Endothelial cell of umbilical vein (primary cell): ENCODE data around the gene ADAP2. TPM values are rescaled to one million over a fixed set of nuclear protein-coding genes. Genes with fewer than 3 reads are reported as not detected.

ENCODE experiments used
- BruUV-seq: library from RNA; stranded (reverse); fragments of 400-500 nt; replicated peaks from 2 replicates; lab custom pipeline; 2021; lab: Mats Ljungman, UMichigan
- CTCF ChIA-PET: fragments of 300-600, 350-600 bp; sonication (Branson Sonifier 250); formaldehyde crosslinking; loops from one replicate; lab custom pipeline; 2021; ENCODE audit warnings: antibody characterized with exemption, inconsistent platforms; lab: Charles Lee
- POLR2A ChIA-PET: fragments of 300-600, 350-600 bp; sonication (Branson Sonifier 250); formaldehyde crosslinking; loops from one replicate; lab custom pipeline; 2021; ENCODE audit warnings: antibody characterized with exemption, inconsistent platforms; lab: Charles Lee
- DNase-seq: peaks from one replicate; pipeline ENCODE4 v3.0.0-alpha.2; 2011; ENCODE audit warnings: low read depth, low spot score
- FAIRE-seq: peaks from 2 replicates; lab custom pipeline; 2011; peaks lifted over from hg19 to GRCh38; lab: Jason Lieb, UNC
- H2AFZ ChIP-seq: 2 replicates; pipeline ENCODE4 v1.6.0; 2012; ENCODE audit warnings: low read depth, low read length, control low read depth, inconsistent platforms
- H3K27ac ChIP-seq: 2 replicates; pipeline ENCODE4 v1.5.1; 2011; ENCODE audit warnings: low read depth, mild to moderate bottlenecking, control low read depth, low read length, moderate library complexity; ENCODE audit not compliant: insufficient read depth
- H3K27me3 ChIP-seq, 2 experiments: 2 replicates each; pipeline versions ENCODE4 v1.6.0 to v1.6.1; 2011; ENCODE audit warnings: low read length in 2 of 2, mixed read lengths in 1 of 2; ENCODE audit not compliant: control insufficient read depth in 2 of 2, insufficient read depth in 2 of 2
- H3K36me3 ChIP-seq, 2 experiments: 2 replicates in 1 of 2; 3 replicates in 1 of 2; pipeline ENCODE4 v1.5.1; 2011; ENCODE audit warnings: low read length in 2 of 2, mild to moderate bottlenecking in 1 of 2, moderate library complexity in 1 of 2; ENCODE audit not compliant: control insufficient read depth in 2 of 2, insufficient read depth in 2 of 2; ENCODE audit errors: extremely low read depth in 1 of 2
- H3K4me1 ChIP-seq: 3 replicates; pipeline ENCODE4 v1.5.1; 2011; ENCODE audit warnings: mild to moderate bottlenecking, low read length; ENCODE audit not compliant: control insufficient read depth, insufficient read depth; ENCODE audit errors: extremely low read depth
- H3K4me2 ChIP-seq: 2 replicates; pipeline ENCODE4 v1.6.1; 2011; ENCODE audit warnings: low read length, control low read depth, mixed read lengths; ENCODE audit not compliant: insufficient read depth
- H3K4me3 ChIP-seq, 3 experiments: fragments of 200-600 bp in 1 of 3; sonication (generic), shearing (Covaris generic) in 1 of 3; replicated peaks in 1 of 3; 2 replicates each; pipeline ENCODE4 v1.5.1; 2011 to 2016; ENCODE audit warnings: control low read depth in 3 of 3, low read length in 3 of 3, mild to moderate bottlenecking in 2 of 3, inconsistent platforms in 1 of 3, low read depth in 1 of 3, moderate library complexity in 1 of 3; ENCODE audit not compliant: insufficient read depth in 1 of 3
- H3K79me2 ChIP-seq: 2 replicates; pipeline ENCODE4 v1.6.0; 2012; ENCODE audit warnings: low read length, inconsistent platforms; ENCODE audit not compliant: control insufficient read depth, insufficient read depth
- H3K9ac ChIP-seq: replicated peaks from 2 replicates; pipeline ENCODE3; 2011; ENCODE audit warnings: low read length, control low read depth; ENCODE audit not compliant: insufficient read depth; ENCODE audit errors: extremely low read depth
- H3K9me1 ChIP-seq: replicated peaks from 3 replicates; pipeline ENCODE4 v1.6.0; 2011; ENCODE audit warnings: mild to moderate bottlenecking, low read length; ENCODE audit not compliant: control insufficient read depth, insufficient read depth; ENCODE audit errors: extremely low read depth
- H3K9me3 ChIP-seq: replicated peaks from 2 replicates; pipeline ENCODE4 v1.5.1; 2012; ENCODE audit warnings: low read length, inconsistent platforms; ENCODE audit not compliant: control insufficient read depth, insufficient read depth
- H4K20me1 ChIP-seq: replicated peaks from 2 replicates; pipeline ENCODE3; 2011; ENCODE audit warnings: mild to moderate bottlenecking, low read length; ENCODE audit not compliant: control insufficient read depth, insufficient read depth; ENCODE audit errors: extremely low read depth
- CTCF ChIP-seq, 2 donors: IDR thresholded peaks; 1 replicate in 1 of 2; 2 replicates in 1 of 2; pipeline ENCODE4 v1.5.1; 2011; ENCODE audit warnings: low read length in 2 of 2, mild to moderate bottlenecking in 2 of 2, moderate library complexity in 2 of 2, control low read depth in 1 of 2, inconsistent platforms in 1 of 2, low read depth in 1 of 2; ENCODE audit not compliant: insufficient read depth in 1 of 2; ENCODE audit errors: extremely low read depth in 1 of 2
- EZH2 ChIP-seq: IDR thresholded peaks from 2 replicates; pipeline ENCODE4 v1.6.1; 2012; ENCODE audit warnings: borderline replicate concordance, low read depth, mild to moderate bottlenecking, moderate library complexity, low read length, inconsistent platforms; ENCODE audit not compliant: severe bottlenecking
- FOS ChIP-seq: IDR thresholded peaks from 2 replicates; pipeline ENCODE4 v1.6.1; 2011; ENCODE audit warnings: mild to moderate bottlenecking, low read length, moderate library complexity, borderline replicate concordance; ENCODE audit not compliant: insufficient read depth
- GATA2 ChIP-seq: IDR thresholded peaks from 2 replicates; pipeline ENCODE4 v1.7.0; 2011; ENCODE audit warnings: low read depth, mild to moderate bottlenecking, moderate library complexity, mixed read lengths, low read length; ENCODE audit not compliant: insufficient read length, insufficient read depth
- JUN ChIP-seq: IDR thresholded peaks from 2 replicates; pipeline ENCODE4 v1.6.1; 2011; ENCODE audit warnings: borderline replicate concordance, low read depth; ENCODE audit not compliant: insufficient read length, insufficient read depth
- MAX ChIP-seq: IDR thresholded peaks from 2 replicates; pipeline ENCODE4 v1.6.1; 2011; ENCODE audit not compliant: insufficient read depth, insufficient read length
- MYC ChIP-seq: IDR thresholded peaks from one replicate; pipeline ENCODE4 v1.6.1; 2011; ENCODE audit warnings: mild to moderate bottlenecking, low read depth, low read length
- POLR2A ChIP-seq: IDR thresholded peaks from 2 replicates; pipeline ENCODE4 v1.6.1; 2012; ENCODE audit warnings: low read depth, mild to moderate bottlenecking, control low read depth, low read length
- POLR2AphosphoS5 ChIP-seq: IDR thresholded peaks from 2 replicates; pipeline ENCODE4 v1.6.1; 2012; ENCODE audit warnings: low read depth, mild to moderate bottlenecking, control low read depth, low read length, moderate library complexity; ENCODE audit not compliant: insufficient read depth
- dilution Hi-C: fragments of 300-500 bp; cut with MboI; formaldehyde crosslinking; loops from one replicate; pipeline ENCODE4 v1.15.0; 2019; ENCODE audit warnings: low sequenced_read_pairs; ENCODE audit not compliant: extremely low pct_ligation_motif_present
- intact Hi-C: fragments of 100-400 bp; cut with micrococcal nuclease; formaldehyde crosslinking; loops from one replicate; pipeline ENCODE4 v1.10.0; 2022
- polyA plus RNA-seq, 4 experiments: library from polyadenylated mRNA; depleted of rRNA in 3 of 4; stranded (reverse) in 3 of 4; unstranded in 1 of 4; fragments of >200 nt; gene quantifications; 2 replicates each; pipeline versions ENCODE4 v1.2.1 to v1.2.3, GENCODE V29; 2011 to 2012; ENCODE audit warnings: missing spikeins in 1 of 4
- total RNA-seq: library from RNA; stranded (reverse); gene quantifications from 2 replicates; pipeline ENCODE4 v1.2.3, GENCODE V29; 2021

The ADAP2 gene
- total and polyA plus RNA-seq, 2 donors (not counting 3 experiments of a cell fraction or from before 2014, with no cell fraction given), result 0.28 to 1.0 TPM

- no peak overlapping the region for H3K27ac ChIP-seq
- no peak for TF ChIP-seq GATA2
- no peak for TF ChIP-seq MAX
- no peak for TF ChIP-seq POLR2A
- TF ChIP-seq EZH2, result no peak
- no peak for TF ChIP-seq POLR2AphosphoS5
- no peak for TF ChIP-seq JUN
- no peak for TF ChIP-seq MYC
- no peak for TF ChIP-seq CTCF (IDR thresholded peaks at IDR 0.05; ENCODE audit: extremely low read depth in 1 of 2, insufficient read depth in 1 of 2, low read depth in 1 of 2, low read length in 2 of 2)
- TF ChIP-seq FOS, result no peak
- no peak overlapping the region for H3K4me3 ChIP-seq
- H3K4me2 ChIP-seq, result no peak overlapping the region
- H3K79me2 ChIP-seq, result no peaks in the 10 kb centered on the region
- CTCF ChIA-PET, result no interaction called here
- FAIRE-seq (no peak), DNase-seq (no peak)
- dilution Hi-C loops, result no loop called here
- no peak overlapping the region for H3K9ac ChIP-seq
- peaks cover 3% of the 10 kb centered on the region for H3K4me1 ChIP-seq
- H3K9me1 ChIP-seq, result no peaks in the 10 kb centered on the region
- H3K27me3 ChIP-seq, result no peaks in the 10 kb centered on the region
- H3K9me3 ChIP-seq, result no peaks in the 10 kb centered on the region
- no peak overlapping the region for H2AFZ ChIP-seq
- no peaks in the 10 kb centered on the region for H4K20me1 ChIP-seq
- intact Hi-C loops, result no loop called here
- no TSS peak for BruUV-seq
- POLR2A ChIA-PET, result interaction anchor here (0.6 kb wide), 1 partner anchor 1262 kb away, joined by 7 read pairs; no protein-coding TSS in a partner anchor
- peaks cover 0 to 1% of the 10 kb centered on the region in 2 experiments for H3K36me3 ChIP-seq
Observed at GRCh38 chr17:31004160-31004559, 82.4 kb downstream of the ADAP2 start.
